Stimulated activated CD8-positive, alpha-beta memory T cell treated with anti-CD3 and anti-CD28 coated beads, Interleukin-15, amount 100 ng/mL, for 24 hours (primary cell): Measurements from ENCODE around the gene SFMBT2.
A peak's percentile ranks its signal among the peaks of the same experiment; 100 is the strongest.

Source experiments
- DNase-seq: peaks from one replicate; pipeline ENCODE4 v3.0.0-alpha.2; 2020; ENCODE audit warnings: low read depth

The SFMBT2 gene

DNA sequence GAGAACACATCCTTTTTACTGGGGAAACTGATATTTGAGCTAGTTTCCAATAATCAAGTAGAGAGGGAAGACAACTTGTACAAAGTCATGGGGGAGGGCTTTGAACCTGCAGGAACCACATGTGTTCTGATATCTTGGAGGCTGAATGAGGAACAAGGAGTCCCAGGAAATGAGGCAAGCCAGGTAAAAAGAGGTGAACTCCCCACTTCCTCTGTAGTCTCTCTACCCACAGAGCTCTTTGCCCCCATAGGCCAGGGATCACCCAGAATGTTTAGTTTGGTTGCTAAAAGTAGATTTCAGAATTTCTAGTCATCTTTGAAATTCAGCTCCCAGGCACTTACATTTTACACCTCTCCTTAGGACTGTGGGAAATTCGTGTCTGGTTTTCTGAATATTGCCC lies 276.4 kb downstream of the SFMBT2 start:
- DNase-seq: no peak

DNA sequence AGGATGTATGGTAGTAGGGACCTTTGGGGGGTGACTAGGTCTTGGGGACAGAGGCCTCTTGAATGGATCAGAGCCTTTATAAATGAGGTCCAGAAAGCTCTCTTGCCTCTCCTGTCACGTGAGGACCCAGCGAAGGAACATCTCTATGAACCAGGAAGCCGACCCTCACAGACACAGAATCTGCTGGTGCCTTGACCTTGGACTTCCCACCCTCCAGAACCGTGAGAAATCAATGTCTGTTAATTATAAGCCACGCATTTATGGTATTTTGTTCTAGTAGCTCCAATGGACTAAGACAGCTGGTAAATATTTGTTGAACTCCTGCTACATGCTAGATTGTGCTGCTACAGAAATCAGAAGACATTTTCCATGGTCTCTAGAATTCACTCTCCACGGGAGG lies 276.9 kb downstream of the SFMBT2 start:
- DNase-seq: no peak

DNA sequence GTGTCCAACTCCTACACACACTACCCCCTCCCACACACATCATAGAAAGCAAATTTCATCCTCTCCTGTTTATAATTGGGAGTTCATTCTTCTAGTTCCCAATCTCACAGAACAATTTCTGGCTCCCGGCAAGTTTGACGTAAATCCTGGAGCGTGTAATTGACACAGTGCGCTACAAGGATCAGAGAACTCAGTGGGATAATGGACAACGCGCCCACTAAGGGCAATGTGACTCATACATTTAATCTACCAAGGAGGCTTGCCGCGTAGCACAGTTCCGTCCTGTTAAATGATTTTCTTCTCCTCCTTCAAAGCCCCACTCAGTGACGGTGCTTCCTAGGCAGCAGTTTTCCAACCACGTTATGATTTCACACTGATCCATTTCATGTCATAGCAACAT lies 277.6 kb downstream of the SFMBT2 start:
- no peak for DNase-seq

DNA sequence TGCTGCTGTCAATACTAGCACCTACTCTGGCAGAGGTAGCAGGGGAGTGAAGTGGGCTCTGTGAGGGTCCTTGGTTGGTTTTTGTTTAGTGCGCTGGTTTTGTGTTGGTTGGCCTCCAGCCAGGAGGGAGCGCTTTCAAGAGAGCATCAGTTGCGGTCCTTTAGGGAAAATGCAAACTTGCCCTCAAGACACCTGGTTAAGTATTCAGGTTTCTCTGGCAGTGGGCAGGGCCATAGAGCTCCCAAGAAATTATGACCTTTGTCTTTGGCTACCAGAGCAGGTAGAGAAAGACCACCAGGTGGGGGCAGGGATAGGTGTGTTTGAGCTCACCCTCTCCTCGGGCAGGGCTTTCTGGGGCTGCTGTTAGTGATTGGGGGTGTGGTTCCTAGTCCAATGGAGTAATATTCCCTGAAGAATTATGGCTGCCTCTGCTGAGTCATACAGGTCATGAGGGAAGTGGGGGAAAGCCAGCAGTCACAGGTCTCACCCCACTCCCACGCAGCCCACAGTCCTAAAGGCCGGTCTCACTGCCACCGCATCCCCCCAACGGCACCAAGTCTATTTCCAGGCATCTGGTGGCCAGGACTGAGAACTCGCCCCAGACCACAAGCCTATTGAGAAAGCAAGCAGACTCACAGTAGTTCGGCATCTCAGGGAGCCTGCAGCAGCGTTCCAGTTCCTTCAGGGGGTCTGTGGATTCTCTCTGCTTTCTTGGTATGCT lies 280.5 kb downstream of the SFMBT2 start:
- no peak for DNase-seq

DNA sequence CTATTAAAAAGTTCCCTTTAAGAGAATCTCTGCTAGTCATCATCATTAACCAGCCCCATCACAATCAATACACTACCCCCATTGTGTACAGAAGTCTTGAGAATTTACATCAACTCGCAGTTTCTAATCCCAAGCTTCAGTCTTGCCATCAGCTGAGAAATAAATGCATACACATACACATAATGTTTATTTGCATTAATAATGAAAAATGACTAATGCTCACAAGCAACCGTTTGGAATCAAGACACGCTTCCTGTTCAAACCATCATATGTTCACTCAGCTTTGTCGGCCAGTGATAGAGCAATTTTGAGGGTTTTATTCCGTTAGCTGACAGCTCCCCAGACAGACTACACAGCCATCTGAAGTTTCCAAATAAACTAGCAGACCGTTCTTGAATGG lies 287.1 kb downstream of the SFMBT2 start:
- DNase-seq: no peak

DNA sequence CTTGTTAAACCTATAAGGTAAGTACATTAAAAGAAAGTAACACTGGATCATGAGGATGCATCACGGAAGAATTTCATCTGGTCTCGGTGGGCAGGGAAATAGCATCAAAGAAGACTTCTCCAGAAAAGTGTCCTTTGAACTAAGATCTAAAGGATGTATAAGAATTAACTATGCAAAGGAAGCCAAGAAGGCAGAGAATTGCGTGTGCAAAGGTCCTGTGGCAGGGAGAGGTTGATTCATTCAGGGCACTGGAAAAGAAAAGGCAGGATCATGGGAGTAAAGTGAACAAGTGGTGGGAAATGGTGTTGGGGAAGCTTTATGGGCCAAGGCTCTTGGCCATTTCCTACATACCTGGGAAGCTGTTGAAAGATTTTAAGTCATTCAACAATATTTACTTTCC lies 288.3 kb downstream of the SFMBT2 start:
- DNase-seq: no peak

DNA sequence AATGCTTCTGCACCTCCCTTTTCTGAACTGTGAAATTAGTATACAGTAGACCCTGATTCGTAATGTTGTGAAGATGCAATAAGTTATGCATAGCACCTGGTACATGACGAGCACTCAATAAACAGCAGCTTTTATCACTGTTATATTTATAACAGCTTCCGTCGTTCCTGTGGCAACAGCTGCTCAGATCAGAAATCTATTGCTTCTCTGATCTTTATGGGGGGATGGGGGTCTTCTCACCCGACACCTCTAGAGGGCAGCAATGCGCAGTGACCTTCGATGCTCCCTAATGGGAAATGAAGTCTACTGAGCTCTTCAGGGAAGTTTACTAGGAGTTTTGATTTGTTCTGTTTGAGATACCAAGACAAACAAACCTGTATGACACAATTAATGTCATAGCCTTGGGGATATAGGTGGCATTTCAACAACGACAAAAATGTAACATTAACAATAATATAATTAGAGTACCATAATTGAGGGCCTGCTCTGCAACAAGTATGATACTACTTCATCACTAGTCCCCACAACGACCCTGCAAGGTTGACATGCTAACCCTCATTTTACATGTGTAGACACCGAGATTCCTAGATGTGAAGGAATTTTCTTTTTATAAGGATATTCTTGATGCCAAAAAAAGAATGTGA lies 289.6 kb downstream of the SFMBT2 start:
- peak; percentile 38 for DNase-seq

DNA sequence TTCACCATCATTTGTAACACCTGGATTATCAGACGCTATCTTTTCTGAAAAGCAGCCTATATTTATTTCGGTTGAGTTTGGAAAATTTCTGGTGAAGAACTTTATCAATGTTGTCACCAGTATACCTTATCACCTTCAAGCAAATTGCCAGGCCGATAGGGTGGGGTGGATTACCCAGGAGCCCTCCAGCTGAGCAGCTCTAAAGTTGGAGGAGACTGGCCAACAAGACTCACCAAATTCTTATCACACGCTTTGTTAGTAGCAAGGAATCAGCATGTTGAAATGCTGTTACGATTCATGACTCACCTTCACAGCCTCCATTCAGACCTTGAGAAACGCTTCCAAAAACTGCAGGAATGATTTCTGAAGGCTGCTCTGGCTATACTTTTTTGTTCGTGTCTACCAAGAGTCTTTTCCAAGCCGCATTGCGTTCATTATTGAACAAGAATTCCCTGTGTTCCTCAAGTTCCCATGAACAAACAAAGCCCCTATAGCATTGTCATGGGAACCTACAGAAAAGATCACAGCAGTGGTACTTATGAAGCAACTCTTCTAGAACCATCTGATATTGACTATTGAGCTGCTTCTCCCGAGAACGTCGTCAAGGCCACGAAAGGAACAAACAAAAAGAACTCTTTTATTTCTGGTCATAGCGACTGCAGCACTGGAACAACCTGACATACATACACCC lies 291.4 kb downstream of the SFMBT2 start:
- DNase-seq: no peak

DNA sequence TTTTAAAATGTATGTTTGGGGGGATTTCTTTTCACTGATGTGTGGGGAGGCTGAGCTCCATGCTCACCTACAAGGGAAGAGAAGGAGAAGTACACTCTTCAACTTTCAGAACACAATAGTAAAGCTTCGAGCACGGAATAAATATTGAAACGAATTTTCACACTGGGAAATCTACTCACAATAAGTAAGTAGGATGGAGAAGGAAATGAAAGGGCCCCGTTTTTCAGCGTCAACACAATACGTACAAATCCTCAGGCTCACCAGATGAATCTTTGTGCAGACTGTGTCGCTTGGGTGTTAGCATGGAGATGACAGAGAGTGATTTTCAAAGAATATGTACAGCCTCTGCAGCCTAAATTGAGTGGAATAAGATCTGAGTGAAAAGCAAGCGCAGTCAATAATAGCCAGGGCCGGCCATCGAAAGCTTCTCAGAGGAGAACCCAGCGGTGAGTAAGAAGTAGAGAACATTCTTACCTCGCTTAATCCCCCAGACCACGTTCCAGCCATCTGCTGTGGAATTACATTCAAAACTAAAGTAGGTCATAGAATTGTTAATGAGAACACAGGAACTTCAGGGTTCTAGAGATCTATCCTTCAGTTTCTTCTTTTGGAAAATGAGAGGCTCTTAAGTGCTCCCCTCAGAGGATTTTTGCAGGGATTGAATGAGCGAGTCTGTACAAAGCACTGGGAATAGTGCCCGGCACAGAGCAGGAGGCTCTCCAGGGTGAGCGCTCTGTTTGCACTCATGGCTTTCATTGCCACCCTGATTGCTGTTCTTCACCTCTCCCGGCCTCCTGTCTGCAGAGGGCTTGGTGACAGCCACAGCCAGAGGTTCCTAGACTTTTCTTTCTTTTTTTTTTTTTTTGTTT lies 292.8 kb downstream of the SFMBT2 start:
- DNase-seq: no peak

DNA sequence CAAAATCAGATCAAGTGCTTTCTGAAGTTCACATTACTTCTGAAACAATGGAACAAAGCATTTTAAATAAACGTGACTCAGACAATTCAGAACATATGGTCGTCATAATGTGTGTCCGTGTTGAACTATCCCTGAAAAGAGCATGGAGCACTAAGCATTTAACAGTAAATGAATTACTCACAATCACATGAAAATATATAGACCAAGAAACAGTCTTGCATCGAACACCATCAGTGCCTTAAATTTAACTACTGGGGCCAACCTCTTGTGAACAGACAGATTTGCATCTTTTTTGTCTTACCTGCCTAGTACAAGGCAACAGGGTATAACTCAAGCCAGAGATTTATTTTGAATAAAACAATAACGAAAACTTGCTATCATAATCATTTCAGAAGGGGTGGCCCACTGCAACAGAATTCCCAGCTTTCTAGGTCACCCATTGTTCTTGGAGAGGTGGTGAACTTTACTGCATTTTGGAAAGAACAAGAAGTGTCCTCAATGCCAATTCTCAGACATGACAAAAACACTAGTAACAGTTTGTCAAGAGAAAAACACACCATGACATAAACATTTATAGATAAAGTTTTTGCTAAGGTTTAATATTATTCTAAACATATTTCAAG lies 293.5 kb downstream of the SFMBT2 start:
- no peak for DNase-seq

DNA sequence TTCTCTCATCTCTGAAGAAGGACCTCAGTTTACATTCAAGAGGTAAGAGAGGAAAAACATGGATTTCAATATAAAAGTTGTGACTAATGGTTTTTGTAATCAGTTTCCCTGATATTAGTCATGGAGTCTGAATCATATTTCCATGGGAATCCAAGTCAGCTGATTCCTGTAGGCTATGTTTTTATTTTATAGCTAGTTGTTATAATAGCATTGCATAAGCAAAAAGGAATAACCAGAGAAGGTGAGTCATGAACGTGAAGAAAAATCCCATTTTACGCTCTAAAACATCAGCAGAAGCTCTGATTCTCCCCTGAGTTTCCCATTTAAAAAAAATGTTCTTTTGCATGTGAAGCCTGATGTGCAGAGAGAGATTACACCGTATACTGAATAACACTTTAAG lies 299.3 kb downstream of the SFMBT2 start:
- no peak for DNase-seq

DNA sequence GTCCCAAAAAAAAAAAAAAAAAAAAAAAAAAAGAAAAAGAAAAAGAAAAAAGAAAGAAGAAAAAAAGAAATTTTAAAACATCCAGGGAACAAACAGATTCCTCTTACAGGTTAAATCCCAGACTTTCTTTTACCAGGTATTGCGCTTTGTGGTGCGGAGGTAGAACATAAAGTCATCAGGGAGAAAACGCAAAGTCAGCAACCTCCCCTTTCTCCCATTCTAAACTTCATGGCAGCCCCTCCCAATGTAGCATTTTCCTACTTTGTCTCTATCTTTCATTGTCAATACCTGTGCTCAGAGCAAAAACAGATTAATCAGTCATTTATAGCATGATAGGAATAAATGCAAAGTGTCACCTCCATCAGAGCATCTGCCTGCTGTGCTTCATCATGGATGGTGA lies 299.7 kb downstream of the SFMBT2 start:
- DNase-seq: no peak
